Breast epithelium (tissue), 4 donors: ENCODE results near the gene CWC27. TPM values are rescaled to one million over a fixed set of nuclear protein-coding genes. Genes with fewer than 3 reads are reported as not detected.
"Not testable (repeated sequence)": the region's sequence is repeated elsewhere in the genome, so short reads cannot be mapped to it uniquely, and the experiment has no call there.

Experiments used
- DNase-seq, 2 donors: peaks; one replicate each; pipeline ENCODE4 v3.0.0-alpha.2; 2019; ENCODE audit warnings: low spot score in 2 of 2
- H3K27ac ChIP-seq, 2 donors: fragments of 200-600 bp; sonication (generic) in 1 of 2; one replicate each; pipeline ENCODE4 v1.5.1; 2016 to 2019; ENCODE audit warnings: mild to moderate bottlenecking in 1 of 2
- H3K27me3 ChIP-seq, 2 donors: fragments of 200-600 bp; sonication (generic) in 1 of 2; one replicate each; pipeline versions ENCODE4 v1.5.1 to v1.6.0; 2017 to 2019; ENCODE audit warnings: control low read depth in 1 of 2, mild to moderate bottlenecking in 1 of 2
- H3K36me3 ChIP-seq: fragments of 200-600 bp; one replicate; pipeline ENCODE4 v1.5.1; 2019
- H3K4me1 ChIP-seq, 2 donors: fragments of 200-600 bp; sonication (generic); one replicate each; pipeline ENCODE4 v1.5.1; 2016 to 2019; ENCODE audit warnings: control low read depth in 1 of 2
- H3K4me3 ChIP-seq, 3 donors: fragments of 200-600 bp; sonication (generic); 1 replicate in 2 of 3; 2 replicates in 1 of 3; pipeline ENCODE4 v1.5.1; 2016 to 2019; ENCODE audit warnings: mild to moderate bottlenecking in 3 of 3, moderate library complexity in 2 of 3
- H3K9me3 ChIP-seq, 2 donors: fragments of 200-600 bp; sonication (generic) in 1 of 2; one replicate each; pipeline ENCODE4 v1.5.1; 2016 to 2019; ENCODE audit warnings: control low read depth in 1 of 2
- POLR2A ChIP-seq: fragments of 450-650 bp; IDR thresholded peaks from one replicate; pipeline ENCODE4 v1.6.1; 2016; ENCODE audit warnings: antibody characterized with exemption, mild to moderate bottlenecking, moderate library complexity
- POLR2AphosphoS5 ChIP-seq, 3 donors: sonication (generic); formaldehyde crosslinking; IDR thresholded peaks; one replicate each; pipeline ENCODE4 v1.6.1; 2017; ENCODE audit warnings: antibody characterized with exemption in 3 of 3
- intact Hi-C: fragments of 100-400 bp; cut with DNase I; formaldehyde crosslinking; loops from one replicate; pipeline ENCODE4 v1.15.1; 2023; ENCODE audit warnings: low total_unique reads
- total RNA-seq, 3 donors: library from RNA; depleted of rRNA; stranded (reverse); fragments of >200 nt; gene quantifications; one replicate each; pipeline ENCODE4 v1.1.0, GENCODE V29; 2016
- TF ChIP-seq, protein P1 (sequence below), 3 donors: fragments of 450-650 bp; IDR thresholded peaks; one replicate each; pipeline ENCODE4 v1.5.1; 2016 to 2017; ENCODE audit warnings: antibody characterized with exemption in 3 of 3, mild to moderate bottlenecking in 3 of 3, moderate library complexity in 3 of 3

Gene CWC27
- total RNA-seq, 3 donors from 2014 or later, result 10.6 to 19.9 (median 18.0) TPM

DNA sequence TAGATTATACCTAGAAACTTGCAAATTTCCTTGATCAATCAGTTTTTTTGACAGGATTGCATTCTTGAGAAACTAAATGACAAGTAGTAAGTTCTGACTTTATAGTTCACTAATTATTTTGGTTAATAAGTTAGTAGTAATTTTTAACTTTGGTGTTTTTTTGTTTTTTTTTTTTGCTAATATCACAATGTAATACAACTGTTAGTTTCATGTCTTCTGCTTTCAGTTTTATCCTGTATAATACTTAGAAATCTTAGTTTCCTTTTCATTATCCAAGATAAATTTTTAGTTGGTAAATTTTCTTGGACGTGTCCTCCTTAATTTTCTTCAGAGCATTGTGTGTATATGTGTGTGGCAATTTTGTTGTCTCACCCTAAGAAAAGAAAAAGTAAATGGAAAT, 57.8 kb downstream of the CWC27 start:
- TF ChIP-seq POLR2A (no peak), POLR2AphosphoS5 (IDR thresholded peaks at IDR 0.05) (no peak)
- TF ChIP-seq, protein P1, sequence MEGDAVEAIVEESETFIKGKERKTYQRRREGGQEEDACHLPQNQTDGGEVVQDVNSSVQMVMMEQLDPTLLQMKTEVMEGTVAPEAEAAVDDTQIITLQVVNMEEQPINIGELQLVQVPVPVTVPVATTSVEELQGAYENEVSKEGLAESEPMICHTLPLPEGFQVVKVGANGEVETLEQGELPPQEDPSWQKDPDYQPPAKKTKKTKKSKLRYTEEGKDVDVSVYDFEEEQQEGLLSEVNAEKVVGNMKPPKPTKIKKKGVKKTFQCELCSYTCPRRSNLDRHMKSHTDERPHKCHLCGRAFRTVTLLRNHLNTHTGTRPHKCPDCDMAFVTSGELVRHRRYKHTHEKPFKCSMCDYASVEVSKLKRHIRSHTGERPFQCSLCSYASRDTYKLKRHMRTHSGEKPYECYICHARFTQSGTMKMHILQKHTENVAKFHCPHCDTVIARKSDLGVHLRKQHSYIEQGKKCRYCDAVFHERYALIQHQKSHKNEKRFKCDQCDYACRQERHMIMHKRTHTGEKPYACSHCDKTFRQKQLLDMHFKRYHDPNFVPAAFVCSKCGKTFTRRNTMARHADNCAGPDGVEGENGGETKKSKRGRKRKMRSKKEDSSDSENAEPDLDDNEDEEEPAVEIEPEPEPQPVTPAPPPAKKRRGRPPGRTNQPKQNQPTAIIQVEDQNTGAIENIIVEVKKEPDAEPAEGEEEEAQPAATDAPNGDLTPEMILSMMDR (IDR thresholded peaks at IDR 0.05), result no peak
- no peaks in the 10 kb centered on the region for H3K36me3 ChIP-seq
- no peaks in the 10 kb centered on the region for H3K27me3 ChIP-seq
- H3K9me3 ChIP-seq, result no peaks in the 10 kb centered on the region
- H3K4me1 ChIP-seq, result no peaks in the 10 kb centered on the region
- H3K27ac ChIP-seq, result no peak overlapping the region
- H3K4me3 ChIP-seq, result no peak overlapping the region
- DNase-seq, result no peak
- intact Hi-C loops, result loop anchor here (5.0 kb wide), 1 partner anchor 771 kb away; no protein-coding TSS in a partner anchor

DNA sequence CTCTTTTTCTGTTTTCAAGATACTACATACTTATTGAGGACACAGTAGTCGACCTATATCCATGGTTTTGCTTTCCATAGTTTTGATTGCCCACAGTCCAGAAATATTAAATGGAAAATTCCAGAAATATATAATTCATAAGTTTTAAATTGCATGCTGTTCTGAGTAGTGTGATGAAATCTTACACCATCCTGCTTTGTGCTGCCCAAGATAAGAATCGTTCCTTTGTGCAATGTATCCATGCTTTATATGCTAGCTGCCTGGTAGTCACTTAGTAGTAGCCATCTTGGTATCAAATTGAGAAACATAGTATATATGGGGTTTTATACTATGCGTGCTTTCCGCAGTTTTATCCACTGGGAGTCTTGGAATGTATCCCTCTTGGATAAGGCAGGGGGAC, 59.0 kb downstream of the CWC27 start:
- DNase-seq, result no peak
- no peak overlapping the region for H3K27ac ChIP-seq
- H3K4me3 ChIP-seq, result no peak overlapping the region
- H3K9me3 ChIP-seq, result no peaks in the 10 kb centered on the region
- H3K27me3 ChIP-seq, result no peaks in the 10 kb centered on the region
- H3K36me3 ChIP-seq, result no peaks in the 10 kb centered on the region
- intact Hi-C loops, result loop anchor here (5.0 kb wide), 1 partner anchor 770 kb away; no protein-coding TSS in a partner anchor
- no peaks in the 10 kb centered on the region for H3K4me1 ChIP-seq
- no peak for TF ChIP-seq POLR2A
- TF ChIP-seq, protein P1 (IDR thresholded peaks at IDR 0.05), result no peak
- TF ChIP-seq POLR2AphosphoS5 (IDR thresholded peaks at IDR 0.05), result no peak

DNA sequence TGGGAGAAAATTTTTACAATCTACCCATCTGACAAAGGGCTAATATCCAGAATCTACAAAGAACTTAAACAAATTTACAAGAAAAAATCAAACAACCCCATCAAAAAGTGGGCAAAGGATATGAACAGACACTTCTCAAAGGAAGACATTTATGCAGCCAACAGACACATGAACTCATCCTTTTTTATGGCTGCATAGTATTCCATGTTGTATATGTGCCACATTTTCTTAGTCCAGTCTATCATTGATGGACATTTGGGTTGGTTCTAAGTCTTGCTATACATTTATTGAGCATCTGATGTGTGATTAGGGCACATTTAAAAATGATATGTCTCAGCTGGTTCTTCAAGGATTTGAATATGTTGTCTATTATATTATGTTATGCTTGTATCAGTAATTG, 61.9 kb downstream of the CWC27 start:
- H3K4me1 ChIP-seq, intact Hi-C loops, H3K4me3 ChIP-seq, H3K9me3 ChIP-seq, H3K36me3 ChIP-seq, DNase-seq, H3K27me3 ChIP-seq, H3K27ac ChIP-seq: not testable (repeated sequence)

DNA sequence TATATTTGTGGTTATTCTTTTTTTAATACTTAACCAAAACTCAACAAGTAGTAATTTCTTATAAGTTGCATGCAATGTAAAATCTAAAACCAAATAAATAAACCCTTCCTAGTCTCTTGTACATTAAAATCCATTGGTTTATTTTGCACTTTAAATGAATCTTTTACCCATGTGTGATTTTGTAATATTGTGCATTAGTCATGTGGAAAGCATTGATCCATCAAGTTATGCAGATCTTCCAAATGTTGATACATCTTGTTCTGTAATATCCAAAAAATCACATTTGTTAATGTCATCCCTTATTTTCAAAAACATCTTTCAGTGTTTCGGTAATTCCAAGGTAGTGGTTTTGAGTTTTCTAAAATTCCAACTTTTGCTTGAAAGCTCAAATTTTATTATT, 63.3 kb downstream of the CWC27 start:
- intact Hi-C loops, result no loop called here
- TF ChIP-seq, protein P1 (IDR thresholded peaks at IDR 0.05), result no peak
- TF ChIP-seq POLR2AphosphoS5 (IDR thresholded peaks at IDR 0.05) (no peak), POLR2A (no peak)

DNA sequence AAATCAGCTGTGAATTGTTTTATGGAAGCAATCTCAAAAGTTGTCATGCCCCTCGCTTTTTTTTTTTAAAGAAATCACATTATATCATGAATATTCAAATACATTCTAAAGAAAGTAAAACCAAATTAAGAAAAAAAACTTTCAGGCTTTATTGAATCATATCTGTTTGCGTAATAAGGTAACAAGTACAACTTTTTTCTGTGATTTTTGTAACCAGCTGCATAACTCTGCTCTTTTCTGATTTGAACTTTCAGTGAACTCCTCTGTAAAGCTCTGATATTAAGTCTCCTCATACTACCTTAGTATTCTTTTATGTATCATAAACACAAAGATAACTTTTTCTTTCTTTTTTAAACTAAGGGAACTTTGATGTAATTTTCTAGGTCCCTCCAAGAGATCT, 65.3 kb downstream of the CWC27 start:
- Histone ChIP-seq H3K27ac (no peak overlapping the region), H3K9me3 (no peaks in the 10 kb centered on the region), H3K27me3 (no peaks in the 10 kb centered on the region), H3K4me1 (no peaks in the 10 kb centered on the region), H3K36me3 (no peaks in the 10 kb centered on the region), H3K4me3 (no peak overlapping the region)
- DNase-seq, result no peak
- intact Hi-C loops, result no loop called here
- TF ChIP-seq POLR2A, result no peak
- TF ChIP-seq, protein P1 (IDR thresholded peaks at IDR 0.05), result no peak
- no peak for TF ChIP-seq POLR2AphosphoS5 (IDR thresholded peaks at IDR 0.05)

More for the DNA sequence above, 63.3 kb downstream of the CWC27 start:
- Histone ChIP-seq H3K27me3 (no peaks in the 10 kb centered on the region), H3K9me3 (no peaks in the 10 kb centered on the region), H3K36me3 (no peaks in the 10 kb centered on the region), H3K4me1 (no peaks in the 10 kb centered on the region), H3K4me3 (no peak overlapping the region), H3K27ac (no peak overlapping the region)
- DNase-seq, result no peak

DNA sequence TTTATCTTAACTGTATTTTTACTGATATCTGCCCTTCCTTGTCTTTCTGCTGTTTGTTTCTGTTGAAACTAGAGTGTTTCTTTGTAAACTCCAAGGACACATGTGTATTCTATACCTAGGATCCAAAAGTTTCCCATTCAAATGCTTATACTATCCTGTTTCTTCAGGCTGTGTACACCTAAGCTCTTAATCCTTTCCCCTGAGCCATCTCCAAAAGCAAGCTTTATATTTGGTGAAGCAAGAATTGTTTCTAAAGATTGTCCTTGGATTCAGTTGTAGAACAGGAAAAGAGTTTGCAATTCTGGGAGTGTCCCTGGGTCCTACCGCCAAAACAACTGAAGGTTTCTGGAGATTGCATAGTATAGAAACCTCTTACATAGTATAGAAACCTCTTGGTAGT, 65.9 kb downstream of the CWC27 start:
- H3K27me3 ChIP-seq, result no peaks in the 10 kb centered on the region
- no peak overlapping the region for H3K27ac ChIP-seq
- no peaks in the 10 kb centered on the region for H3K9me3 ChIP-seq
- no peak for DNase-seq
- no peak overlapping the region for H3K4me3 ChIP-seq
- H3K4me1 ChIP-seq, result no peaks in the 10 kb centered on the region
- intact Hi-C loops, result no loop called here
- TF ChIP-seq, protein P1 (IDR thresholded peaks at IDR 0.05), result no peak
- no peaks in the 10 kb centered on the region for H3K36me3 ChIP-seq
